Sigmoid colon (tissue), 3 donors: ENCODE results near the gene CYP4F8.

Experiments
- POLR2A ChIP-seq, 2 donors: fragments of 450-650 bp; IDR thresholded peaks; one replicate each; pipeline ENCODE4 v1.6.1; 2016; ENCODE audit warnings: antibody characterized with exemption in 2 of 2, mild to moderate bottlenecking in 2 of 2, moderate library complexity in 2 of 2
- TF ChIP-seq, protein P1 (sequence below), 4 experiments: fragments of 450-650 bp in 3 of 4; fragments of 200-600 bp in 1 of 4; IDR thresholded peaks; one replicate each; pipeline ENCODE4 v1.5.1; 2016 to 2019; ENCODE audit warnings: antibody characterized with exemption in 4 of 4, mild to moderate bottlenecking in 3 of 4, moderate library complexity in 2 of 4

DNA sequence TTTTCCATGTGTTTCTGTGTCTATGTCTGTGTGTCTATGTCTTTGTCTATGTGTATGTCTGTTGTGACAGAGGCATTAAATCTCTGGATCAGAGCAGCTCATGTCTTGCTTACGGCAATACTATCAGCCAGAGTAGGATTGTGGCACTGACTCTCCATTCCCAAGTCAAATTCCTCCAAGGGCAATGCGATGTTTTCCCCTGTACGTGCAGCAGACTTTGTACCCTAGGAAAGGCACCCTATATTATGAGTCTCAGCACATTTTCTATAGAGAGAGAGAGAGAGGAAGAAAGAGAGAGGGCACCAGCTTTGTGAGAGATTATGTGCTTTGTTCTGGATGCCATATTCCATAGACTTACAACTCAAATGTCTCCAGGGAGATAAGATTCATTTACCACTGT lies 36.8 kb downstream of the CYP4F8 start:
- TF ChIP-seq, protein P1, sequence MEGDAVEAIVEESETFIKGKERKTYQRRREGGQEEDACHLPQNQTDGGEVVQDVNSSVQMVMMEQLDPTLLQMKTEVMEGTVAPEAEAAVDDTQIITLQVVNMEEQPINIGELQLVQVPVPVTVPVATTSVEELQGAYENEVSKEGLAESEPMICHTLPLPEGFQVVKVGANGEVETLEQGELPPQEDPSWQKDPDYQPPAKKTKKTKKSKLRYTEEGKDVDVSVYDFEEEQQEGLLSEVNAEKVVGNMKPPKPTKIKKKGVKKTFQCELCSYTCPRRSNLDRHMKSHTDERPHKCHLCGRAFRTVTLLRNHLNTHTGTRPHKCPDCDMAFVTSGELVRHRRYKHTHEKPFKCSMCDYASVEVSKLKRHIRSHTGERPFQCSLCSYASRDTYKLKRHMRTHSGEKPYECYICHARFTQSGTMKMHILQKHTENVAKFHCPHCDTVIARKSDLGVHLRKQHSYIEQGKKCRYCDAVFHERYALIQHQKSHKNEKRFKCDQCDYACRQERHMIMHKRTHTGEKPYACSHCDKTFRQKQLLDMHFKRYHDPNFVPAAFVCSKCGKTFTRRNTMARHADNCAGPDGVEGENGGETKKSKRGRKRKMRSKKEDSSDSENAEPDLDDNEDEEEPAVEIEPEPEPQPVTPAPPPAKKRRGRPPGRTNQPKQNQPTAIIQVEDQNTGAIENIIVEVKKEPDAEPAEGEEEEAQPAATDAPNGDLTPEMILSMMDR (IDR thresholded peaks at IDR 0.05) = no peak
- TF ChIP-seq POLR2A (IDR thresholded peaks at IDR 0.05) = no peak
